HG03439 (cell line): ENCODE data around the gene PALLD.

Experiments
- ATAC-seq: cut with Tn5 transposase; IDR thresholded peaks from one replicate; pipeline ENCODE4 v1.9.1; 2021; ENCODE audit warnings: mild to moderate bottlenecking, moderate library complexity; ENCODE audit not compliant: unreplicated experiment

PALLD gene

GRCh38 chr4:168659741-168660465 is 163.1 kb downstream of the PALLD start:
- ATAC-seq: no peak

- ATAC-seq: no peak
These were observed 165.6 kb downstream of the PALLD start for GRCh38 chr4:168662297-168662984.

GRCh38 chr4:168664242-168664891 is 167.5 kb downstream of the PALLD start:
- ATAC-seq: no peak

DNA sequence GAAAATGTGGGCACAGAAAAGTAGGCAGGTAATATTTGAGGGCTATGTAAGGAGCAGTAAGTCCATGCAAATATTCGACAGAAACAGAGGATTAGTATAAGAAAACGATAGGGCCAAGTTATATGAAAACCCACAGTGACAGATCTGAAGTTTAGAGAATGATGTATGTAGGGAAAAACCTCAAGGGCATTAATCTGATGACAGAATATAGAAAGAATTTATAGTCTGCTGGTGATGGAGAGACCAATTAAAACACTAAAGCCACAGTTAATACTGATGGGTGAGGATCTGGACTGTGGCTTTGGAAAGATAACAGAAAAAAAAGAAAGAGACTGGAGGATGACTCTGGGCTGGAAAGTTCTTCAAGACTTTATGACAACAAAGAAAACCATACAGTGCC is 169.7 kb downstream of the PALLD start:
- ATAC-seq: no peak

DNA sequence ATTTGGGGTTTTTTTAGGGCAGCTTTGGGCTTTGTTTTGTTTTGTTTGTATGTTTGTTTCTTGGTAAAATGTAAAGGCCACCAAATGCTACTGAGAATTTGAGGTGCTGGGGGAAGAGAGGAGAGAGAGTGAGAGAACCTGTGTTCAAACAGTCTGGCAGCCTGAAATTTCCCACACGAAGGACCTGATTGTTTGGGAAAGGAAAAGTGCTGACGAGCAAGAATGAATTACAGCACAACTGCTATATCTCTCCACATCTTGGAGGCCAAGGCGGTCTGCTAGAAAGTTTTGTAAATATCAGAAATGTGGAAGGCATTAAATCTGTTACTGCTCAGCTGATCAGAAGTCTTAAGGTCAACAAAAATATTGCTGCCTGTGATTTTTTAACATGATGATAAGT is 170.5 kb downstream of the PALLD start:
- no peak for ATAC-seq

- ATAC-seq: no peak
These were observed 171.1 kb downstream of the PALLD start for GRCh38 chr4:168667921-168668320.

GRCh38 chr4:168673476-168673875 is 176.6 kb downstream of the PALLD start:
- no peak for ATAC-seq

DNA sequence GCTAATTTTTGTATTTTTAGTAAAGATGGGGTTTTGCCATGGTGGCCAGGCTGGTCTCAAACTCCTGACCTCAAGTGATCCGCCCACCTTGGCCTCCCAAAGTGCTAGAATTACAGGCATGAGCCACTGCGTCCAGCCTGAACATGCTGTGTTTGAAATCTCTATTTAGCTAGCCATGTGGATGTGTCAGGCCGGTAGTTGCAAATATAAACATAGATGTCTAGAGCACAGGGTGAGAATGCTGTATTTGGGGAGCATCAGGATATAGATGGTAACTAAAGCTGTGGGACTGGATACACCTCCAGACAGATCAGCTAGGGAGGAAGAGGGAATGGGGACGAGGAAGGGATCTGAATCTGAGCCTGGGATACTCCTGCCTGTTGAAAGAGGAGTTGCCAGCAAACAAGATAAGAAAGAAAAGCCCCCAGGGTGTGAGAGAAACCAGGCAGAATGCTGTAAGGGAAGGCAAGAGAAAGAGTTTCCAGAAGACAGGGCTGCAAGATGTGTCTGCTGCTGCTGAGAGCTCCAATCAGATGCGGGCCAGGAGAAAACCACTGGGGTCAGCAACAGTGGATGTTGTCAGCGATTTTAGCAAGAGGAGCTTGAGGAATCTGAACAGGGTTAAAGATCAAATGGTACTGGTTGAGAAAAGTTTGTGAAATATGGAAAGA is 177.4 kb downstream of the PALLD start:
- ATAC-seq: no peak

DNA sequence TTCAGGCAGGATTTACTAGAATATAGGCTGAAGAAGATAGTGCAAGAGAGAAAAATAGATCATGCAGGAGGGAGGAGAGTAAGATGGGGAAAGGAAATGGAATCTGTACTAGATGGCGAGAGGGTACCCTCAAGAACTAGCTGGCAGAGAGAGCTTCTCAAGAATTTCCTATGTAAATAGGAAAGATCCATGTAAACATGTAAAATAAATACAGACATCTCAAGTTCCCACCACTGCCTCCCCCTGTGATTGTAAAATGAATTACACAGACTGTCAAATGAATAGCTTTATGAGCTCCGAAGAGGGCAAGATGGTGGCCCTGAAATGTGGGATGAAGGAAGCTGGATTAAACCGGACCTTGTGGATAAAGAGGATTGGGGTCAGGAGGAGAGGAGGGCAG is 178.0 kb downstream of the PALLD start:
- ATAC-seq: no peak

- no peak for ATAC-seq
These were observed 180.2 kb downstream of the PALLD start for GRCh38 chr4:168677063-168677462.

DNA sequence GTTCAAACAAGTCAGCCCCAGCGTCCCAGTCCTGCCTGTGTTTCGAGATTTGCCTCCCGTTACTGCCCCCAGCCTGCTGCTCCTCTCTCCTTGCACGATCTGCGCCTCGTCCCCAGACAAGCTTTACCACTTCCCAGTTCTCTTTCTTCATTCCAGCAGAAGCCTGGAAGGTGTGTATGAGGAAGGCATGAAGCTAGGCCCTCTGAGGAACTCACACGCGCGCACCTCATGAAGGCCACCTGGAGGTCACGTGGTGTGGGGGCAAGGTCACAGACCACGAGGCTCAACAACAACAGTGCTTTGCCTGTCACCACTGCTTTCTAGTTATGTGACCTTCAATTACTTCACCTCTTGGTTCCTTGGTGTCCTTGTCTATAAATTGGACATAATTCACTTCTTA is 181.0 kb downstream of the PALLD start:
- ATAC-seq: no peak

- ATAC-seq: no peak
These were observed 182.0 kb downstream of the PALLD start for GRCh38 chr4:168678751-168679366.

- ATAC-seq: no peak
These were observed 182.5 kb downstream of the PALLD start for GRCh38 chr4:168679397-168679796.

DNA sequence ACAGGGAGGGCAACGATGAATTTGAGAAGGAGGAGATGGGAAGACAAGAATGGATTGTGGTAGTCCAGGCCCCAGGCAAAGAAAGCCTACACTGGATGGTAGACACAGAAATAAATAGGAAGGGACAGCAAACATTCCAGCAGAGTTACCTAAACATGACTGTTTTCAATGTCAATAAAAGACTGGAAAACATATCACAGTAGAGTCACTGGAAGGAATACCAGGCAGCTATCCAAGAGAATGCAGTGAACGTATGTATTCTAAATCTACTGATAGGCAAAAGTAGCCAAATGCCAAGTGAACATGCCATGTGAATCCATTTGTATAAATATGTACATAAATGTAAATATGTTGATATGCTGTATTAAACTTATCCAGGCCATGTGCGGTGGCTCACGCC is 183.0 kb downstream of the PALLD start:
- ATAC-seq: no peak

- ATAC-seq: no peak
These were observed 186.1 kb downstream of the PALLD start for GRCh38 chr4:168682898-168683500.

- no peak for ATAC-seq
These were observed 186.7 kb downstream of the PALLD start for GRCh38 chr4:168683595-168683994.

DNA sequence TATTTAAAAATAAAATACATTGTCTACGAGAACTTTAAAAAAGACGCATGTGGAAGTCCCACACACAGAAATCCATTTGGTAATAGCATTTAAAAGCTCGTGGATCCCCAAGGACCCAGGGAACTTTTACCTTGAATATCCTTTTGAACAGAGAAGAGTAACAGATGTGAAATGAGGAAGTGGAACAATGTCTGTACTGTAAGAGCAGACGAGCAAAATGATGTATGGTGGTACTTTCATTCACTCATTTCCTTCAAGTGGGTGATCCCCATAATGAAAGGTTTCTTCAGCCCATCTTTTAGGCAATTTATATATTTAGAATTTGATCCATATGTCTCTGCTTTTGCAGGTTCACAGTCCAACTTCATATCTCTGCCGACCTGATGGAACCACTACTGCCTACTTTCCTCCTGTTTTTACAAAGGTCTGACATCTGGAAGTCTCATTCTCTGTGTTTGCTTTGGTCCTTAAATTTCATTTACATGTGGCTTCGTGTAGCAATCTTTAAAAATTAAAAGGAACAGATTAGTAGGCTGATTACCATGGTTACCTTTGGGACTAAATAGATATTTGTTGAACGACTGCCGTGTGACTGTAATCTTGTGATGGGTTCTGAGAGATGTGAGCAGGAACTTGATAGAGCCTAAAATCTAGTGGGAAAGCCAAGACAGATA is 188.4 kb downstream of the PALLD start:
- no peak for ATAC-seq

DNA sequence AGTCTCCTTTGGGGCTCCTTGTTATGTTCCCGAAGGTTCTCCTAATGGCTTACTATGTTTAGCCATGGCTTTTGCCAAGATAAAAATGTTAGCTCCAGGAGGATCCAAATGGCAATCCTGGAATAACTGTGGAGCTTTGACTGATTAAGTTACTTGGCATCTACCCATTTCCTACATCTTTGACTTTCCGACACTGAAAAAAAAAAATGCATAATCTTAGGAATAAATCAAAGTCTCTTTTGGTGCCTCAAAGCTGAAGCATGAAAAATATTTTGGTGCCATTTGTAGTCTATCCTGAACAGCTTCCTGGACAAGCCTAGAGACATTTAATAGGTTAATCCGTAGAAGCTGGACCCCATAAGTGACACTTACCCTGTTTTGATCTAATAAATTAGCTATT is 191.7 kb downstream of the PALLD start:
- no peak for ATAC-seq

GRCh38 chr4:168689791-168690190 is 192.9 kb downstream of the PALLD start:
- no peak for ATAC-seq

DNA sequence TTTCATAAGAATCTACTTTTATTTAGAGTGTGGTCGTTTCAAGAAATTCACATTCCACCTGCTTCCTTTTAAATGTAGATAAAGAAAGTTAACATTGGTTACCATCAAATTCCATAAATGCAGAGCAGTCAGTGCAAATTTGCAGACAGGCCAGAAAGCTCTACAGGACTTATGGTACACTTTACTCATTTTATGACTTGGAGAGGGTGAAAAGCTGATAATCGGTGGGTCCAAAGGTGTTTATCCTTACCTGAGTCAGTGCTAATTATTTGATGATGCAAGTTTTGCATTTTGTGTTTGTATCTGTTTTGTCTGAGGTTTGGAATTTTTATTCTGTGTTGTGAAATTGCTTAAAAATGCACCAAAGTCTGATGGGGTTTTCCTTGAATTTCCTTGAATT is 193.3 kb downstream of the PALLD start:
- no peak for ATAC-seq
